Umbilical cord (tissue), 2 donors: Measurements from ENCODE around the gene MLIP. TPM values are rescaled to one million over a fixed set of nuclear protein-coding genes. Genes with fewer than 3 reads are reported as not detected.

Experiments
- DNase-seq: peaks from one replicate; pipeline ENCODE4 v3.0.0-alpha.2; 2015; ENCODE audit warnings: low spot score
- total RNA-seq: library from RNA; depleted of rRNA; stranded (reverse); fragments of >200 nt; gene quantifications from one replicate; pipeline ENCODE4 v1.2.3, GENCODE V29; 2014; ENCODE audit warnings: low replicate concordance; ENCODE audit not compliant: insufficient read depth

MLIP gene
- total RNA-seq, 1 donor from 2014 or later, result 2.9 TPM

- no peak for DNase-seq
These were observed 15.5 kb upstream of the MLIP start for GRCh38 chr6:54095723-54096122.

- DNase-seq, result no peak
These were observed 14.4 kb upstream of the MLIP start for GRCh38 chr6:54096811-54097210.

- no peak for DNase-seq
These were observed 13.5 kb upstream of the MLIP start for GRCh38 chr6:54097753-54098152.

GRCh38 chr6:54098450-54099044 lies 12.7 kb upstream of the MLIP start:
- DNase-seq, result no peak

- DNase-seq, result no peak
These were observed 12.0 kb upstream of the MLIP start for GRCh38 chr6:54099225-54099624.

- DNase-seq, result no peak
These were observed 10.7 kb upstream of the MLIP start for GRCh38 chr6:54100411-54101006.

- peak; percentile 81 for DNase-seq
These were observed 9.0 kb upstream of the MLIP start for GRCh38 chr6:54102238-54102637.

GRCh38 chr6:54103497-54103896 lies 7.7 kb upstream of the MLIP start:
- DNase-seq, result peak; percentile 78

GRCh38 chr6:54106727-54107126 lies 4.5 kb upstream of the MLIP start:
- no peak for DNase-seq

- DNase-seq, result no peak
These were observed 3.7 kb upstream of the MLIP start for GRCh38 chr6:54107470-54108090.

- no peak for DNase-seq
These were observed 3.0 kb upstream of the MLIP start for GRCh38 chr6:54108271-54108670.

GRCh38 chr6:54109586-54109985 lies 1.7 kb upstream of the MLIP start:
- DNase-seq, result no peak

GRCh38 chr6:54112151-54112650 lies 958 bp downstream of the MLIP start:
- DNase-seq, result peak; percentile 42

- no peak for DNase-seq
These were observed 3.7 kb downstream of the MLIP start for GRCh38 chr6:54114991-54115390.

GRCh38 chr6:54115966-54116365 lies 4.7 kb downstream of the MLIP start:
- no peak for DNase-seq

- DNase-seq, result no peak
These were observed 6.9 kb downstream of the MLIP start for GRCh38 chr6:54118117-54118516.

GRCh38 chr6:54125493-54125892 lies 14.2 kb downstream of the MLIP start:
- no peak for DNase-seq

- DNase-seq, result no peak
These were observed 18.9 kb downstream of the MLIP start for GRCh38 chr6:54130179-54130578.

GRCh38 chr6:54132587-54132986 lies 21.3 kb downstream of the MLIP start:
- no peak for DNase-seq

- DNase-seq, result no peak
These were observed 21.9 kb downstream of the MLIP start for GRCh38 chr6:54133186-54133585.

- DNase-seq, result no peak
These were observed 23.7 kb downstream of the MLIP start for GRCh38 chr6:54134935-54135334.

GRCh38 chr6:54135665-54136369 lies 24.6 kb downstream of the MLIP start:
- DNase-seq, result no peak

GRCh38 chr6:54138795-54139194 lies 27.6 kb downstream of the MLIP start:
- DNase-seq, result no peak
